Measurements from ENCODE around the gene KCNA2.

Gene KCNA2

DNA sequence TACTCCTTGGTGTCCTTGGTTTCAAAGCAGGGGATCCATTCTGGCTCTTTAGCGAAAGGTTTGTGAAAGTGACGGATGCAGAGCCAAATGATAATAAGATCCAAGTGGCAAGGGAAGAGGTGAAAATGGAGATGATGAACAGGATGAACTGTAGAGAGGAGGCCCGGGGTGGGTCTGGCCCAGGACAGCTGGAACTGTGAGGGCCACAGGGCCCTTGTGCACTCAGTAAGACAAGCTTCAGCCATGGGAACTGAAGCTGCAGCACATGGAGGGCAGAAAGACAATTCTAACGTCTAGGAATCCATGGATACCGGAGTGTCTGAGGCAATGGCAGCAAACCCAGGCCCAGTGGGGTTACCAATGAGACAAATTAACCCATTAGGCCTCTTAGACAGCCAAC, 4.8 kb downstream of the KCNA2 start:
- no peak for DNase-seq

DNA sequence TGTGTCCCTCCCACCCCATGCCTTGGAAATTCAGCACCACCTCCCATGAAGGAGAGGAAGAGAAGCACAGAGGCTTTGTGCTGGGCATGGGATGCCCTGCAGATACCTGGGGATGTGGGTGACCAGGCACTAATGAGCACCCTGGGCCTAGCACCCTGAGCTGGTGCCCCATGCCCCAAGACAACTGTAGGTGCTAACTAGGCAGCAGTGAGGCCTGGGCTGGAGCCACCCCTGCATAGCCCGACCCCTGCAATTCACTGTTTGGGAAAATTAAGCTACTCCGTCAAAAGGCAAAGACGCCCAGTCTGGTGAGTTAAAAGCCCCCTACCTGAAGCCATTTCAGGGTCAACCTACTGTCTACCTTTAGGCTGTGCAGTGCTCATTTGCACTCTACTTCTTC, 5.4 kb downstream of the KCNA2 start:
- DNase-seq = no peak

DNA sequence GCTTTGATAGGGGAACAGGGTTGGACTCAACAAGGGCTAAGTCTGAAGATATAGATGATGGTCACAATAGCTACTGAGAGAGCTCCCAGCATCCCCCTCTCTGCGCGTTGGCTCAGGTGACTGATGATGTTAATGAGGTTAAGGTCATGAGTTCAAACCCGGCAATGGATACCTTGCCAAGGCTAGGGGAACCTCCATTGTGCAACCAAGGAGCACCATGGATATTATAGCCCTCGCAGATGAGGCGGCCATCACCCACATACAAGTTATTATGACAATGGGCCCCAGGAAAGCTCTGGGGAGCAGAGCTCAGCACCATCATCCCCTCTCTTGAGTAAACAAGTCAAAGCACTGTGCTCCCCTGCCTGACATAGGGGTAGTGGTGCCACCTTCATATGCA, 8.2 kb downstream of the KCNA2 start:
- DNase-seq = no peak

DNA sequence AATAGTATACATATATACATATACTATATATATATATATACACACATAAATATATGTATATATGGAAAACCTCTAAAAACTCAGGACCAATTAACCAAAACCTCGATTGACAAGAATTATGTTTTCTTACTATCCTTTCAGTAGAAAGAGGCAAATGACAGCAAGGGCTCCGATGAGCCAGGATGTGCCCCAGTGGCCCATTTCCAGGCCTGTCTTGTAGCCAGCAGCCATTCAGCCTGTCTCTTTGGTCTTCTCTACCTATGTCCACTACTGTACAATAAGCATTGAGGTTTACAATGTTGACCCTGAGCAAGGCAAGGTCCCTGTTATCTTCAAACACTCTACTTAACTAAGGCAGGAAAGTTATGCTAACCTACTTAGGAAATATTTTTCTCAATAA, 9.8 kb downstream of the KCNA2 start:
- DNase-seq = no peak

DNA sequence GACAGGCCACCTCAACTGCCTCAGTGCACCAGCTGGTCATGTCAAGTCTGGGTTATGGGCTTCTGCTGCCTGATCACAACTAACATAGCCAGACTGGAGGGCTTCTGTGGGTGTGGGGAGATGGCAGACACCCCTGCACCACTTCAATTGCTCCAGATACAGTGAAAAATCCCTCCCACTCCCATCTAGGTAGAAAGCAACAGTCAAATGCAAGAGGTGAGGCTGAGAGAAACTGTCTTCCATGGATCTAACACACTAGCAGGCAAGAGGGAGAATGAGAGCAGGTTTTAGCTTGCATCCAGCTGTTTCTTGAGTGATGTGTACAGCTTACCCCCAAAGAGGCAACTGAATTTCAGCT, 10.8 kb downstream of the KCNA2 start:
- no peak for DNase-seq

DNA sequence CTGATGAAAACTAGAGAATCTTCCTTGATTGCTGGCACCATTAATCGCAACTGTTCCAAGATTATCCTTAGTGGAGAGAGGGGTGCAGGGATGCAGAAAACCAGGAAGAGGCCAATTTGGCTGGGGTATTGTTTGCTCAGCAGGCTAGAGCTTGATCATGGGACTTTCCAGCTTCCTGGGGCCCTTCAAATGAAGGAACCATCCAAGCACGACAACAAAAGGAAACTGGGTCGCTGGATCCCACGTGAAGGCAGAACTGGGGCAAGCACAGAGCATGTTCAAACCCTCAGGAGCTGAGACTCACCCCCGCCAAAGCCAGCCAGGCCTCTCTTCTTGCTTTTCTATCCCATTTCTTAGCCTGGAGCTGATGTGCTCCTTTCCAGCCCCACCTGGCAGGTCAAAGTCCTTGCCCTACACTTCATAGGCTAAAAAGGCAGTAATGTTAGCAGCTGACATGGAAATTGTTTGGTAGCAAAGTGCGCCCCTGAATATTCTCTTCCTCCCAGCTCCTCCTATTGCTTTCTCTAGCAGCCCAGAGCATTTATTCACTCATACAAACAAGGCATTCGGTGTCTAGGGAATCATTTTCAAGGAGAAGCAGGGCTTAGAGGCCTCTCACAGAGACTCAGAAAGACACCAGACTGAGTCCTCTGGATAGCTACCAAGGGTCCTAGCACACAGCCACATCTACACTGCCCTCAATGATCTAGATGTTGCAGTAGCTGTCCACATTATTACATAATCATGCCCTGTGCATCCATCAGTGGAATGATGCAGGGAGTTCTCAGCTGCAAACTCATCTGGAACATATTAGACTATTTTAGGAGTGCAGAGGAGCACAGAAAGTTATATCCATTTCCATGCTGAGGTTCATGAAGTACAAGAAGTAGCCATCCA, 11.5 kb downstream of the KCNA2 start:
- no peak for DNase-seq

DNA sequence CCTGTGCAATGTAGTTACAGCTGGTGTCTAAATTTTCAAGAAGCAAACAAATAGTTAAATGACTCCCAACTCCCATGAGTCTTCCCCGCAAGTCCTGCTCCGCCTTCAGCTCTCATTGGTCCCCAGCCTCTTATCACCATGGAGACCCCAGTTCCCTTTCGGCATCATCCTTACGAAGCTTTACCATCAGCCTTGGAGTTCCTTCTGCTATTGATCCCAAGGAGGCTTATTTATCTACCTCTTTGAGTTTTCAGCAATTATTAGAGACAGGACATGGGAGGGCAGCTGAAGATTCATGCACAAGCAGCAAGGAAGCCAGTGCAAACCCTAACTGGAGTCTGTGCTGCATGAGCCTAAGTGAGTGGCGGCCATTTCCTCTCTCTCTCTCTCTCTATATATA, 12.3 kb downstream of the KCNA2 start:
- no peak for DNase-seq

DNA sequence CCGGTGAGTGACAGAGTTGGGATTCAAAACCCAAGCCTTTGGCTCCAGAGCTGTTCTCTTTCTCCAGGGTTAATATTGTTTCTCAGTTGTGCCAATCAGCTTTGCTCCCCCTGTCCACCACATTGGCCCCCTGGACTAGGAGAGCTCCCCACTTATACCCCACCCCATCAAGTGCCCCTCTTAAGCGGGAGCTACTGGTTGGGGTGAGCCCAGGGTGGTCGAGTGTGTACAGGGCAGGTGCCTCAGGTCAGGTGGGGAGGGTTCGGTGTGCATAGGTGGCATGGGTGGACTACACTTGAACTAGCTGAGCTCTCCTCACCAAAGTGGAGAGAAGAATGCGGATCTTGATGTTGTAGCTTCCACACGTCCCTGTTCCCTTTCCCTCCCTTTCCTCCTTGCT, 14.2 kb downstream of the KCNA2 start:
- no peak for DNase-seq

DNA sequence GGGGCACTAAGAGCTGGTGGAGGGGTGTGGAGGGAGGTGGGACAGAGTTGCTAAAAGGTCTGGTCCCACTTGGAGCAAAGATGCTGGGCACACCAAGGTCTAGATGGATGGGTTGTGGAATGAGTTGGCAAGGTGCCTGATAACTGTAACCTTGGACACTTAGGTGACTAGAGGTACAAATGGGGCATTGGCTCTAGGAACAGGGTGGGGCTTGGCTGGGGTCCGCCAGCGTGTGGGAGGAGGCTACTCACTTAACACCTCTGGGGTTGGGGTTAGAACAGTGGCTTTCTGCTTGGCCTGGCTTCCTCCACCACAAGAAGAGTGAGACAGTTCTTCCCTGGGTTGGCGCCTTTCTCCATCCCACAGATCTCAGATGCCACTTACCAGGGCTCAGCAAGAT, 17.2 kb downstream of the KCNA2 start:
- DNase-seq = no peak

DNA sequence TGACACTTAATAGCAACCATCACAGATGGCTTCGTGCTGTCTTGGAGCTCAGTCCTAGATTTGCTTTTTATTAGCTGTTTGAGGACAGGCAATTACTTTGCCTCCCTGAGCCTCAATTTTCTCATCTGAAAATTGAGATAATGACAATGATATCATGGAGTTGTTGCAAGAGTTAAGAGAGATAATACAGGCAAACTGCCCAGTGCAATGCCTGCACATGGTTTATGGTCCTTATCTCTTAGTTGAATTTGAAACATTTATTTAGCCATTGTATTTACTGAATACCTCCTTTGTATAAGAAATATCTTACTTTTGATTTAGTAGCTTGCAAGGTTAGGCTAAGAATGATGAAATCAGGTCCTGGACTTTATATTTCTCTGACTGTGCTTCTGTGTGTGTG, 17.7 kb downstream of the KCNA2 start:
- no peak for DNase-seq

DNA sequence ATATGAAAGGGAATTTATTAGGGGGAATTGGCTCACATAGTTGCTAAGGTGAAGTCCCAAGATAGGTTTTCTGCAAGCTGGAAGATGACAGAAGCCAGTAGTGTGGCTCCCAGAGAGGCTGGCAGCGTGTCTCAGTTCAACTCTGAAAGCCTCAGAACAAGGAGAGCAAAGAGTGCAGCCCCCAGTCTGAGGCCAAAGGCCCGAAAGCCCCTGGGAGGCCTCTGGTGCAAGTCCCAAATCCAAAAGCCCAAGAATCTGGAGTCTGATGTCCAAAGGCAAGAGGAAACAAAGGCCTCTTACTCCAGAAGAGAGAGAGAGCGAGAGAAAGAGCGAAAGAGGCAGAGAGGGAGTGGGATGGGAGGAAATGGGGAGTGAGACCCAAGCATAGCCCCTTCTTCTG, 18.3 kb downstream of the KCNA2 start:
- DNase-seq = no peak

DNA sequence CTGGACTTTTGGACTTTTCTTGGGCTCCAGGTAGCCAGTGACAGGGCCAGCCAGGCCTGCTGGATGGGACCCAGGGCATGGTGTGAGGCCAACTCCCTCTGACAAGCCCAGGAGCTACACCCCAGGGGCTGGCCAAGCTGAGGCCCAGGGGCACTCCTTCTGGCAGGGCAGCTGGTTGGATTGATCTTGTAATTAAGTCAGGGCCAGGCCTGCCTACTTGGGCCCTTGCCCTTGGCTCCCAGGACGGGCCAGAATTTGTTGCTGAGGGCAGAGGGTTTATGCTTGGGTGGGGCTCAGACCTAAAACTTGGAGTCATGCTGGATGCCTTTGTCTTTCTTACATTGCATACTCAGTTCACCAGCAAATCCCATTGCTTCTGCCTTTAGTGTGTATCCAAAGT, 20.7 kb downstream of the KCNA2 start:
- no peak for DNase-seq

DNA sequence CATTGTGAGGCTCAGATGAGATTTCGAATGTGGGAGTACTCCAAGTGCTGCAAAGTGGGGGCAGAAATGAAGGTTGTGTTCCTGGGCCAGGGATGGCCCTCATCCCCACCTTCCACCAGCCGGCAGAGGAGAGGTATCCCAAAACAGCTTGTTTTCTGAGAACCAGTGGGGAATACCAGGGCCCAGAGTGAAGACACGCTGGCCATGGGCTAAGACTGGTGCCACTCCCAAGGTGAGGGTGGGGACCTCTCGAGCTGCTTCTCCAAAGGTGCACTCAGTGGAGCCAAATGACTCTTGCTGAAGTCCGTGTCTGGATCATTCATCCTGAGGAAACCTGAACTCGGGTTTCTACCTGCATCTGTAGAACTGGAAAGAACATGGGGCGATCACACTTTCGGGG, 22.1 kb downstream of the KCNA2 start:
- DNase-seq = no peak

DNA sequence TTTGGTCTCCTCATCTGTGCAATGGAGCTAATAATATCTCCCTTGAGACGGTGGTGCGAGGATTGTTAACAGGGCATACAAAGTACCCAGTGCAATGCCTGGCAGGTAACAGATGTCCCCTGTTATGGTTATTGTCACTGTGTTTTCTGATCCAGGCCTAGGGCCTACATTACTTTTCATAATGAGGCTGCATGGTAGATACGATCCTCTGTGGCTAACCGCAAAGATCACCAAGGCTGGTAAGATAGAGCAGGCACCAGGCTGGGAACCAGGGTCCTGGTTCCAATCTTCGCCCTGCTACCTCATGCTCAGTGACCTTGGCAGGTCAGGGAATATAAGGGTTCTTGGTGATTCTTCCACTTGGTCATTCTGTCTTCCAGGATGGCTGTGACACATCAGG, 22.7 kb downstream of the KCNA2 start:
- DNase-seq = no peak

DNA sequence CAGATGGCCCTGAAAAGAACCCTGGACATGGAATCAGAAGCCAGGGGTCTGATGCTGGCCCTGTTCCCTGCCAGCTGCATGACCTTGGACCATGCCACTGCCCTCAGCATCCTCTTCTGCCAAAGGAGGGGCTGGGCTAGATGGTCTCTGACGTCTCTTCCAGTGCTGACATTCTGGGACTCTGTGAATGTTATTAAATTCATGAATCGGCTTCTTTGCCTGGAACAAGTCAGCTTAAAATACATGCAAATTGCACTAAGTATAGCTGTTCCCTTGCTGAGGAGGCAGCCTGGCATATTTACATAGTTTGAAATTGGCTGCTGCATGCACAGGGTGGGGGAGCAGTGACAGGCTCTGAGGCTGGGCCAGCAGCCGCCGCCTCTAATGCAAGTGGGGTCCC, 23.8 kb downstream of the KCNA2 start:
- DNase-seq = no peak

DNA sequence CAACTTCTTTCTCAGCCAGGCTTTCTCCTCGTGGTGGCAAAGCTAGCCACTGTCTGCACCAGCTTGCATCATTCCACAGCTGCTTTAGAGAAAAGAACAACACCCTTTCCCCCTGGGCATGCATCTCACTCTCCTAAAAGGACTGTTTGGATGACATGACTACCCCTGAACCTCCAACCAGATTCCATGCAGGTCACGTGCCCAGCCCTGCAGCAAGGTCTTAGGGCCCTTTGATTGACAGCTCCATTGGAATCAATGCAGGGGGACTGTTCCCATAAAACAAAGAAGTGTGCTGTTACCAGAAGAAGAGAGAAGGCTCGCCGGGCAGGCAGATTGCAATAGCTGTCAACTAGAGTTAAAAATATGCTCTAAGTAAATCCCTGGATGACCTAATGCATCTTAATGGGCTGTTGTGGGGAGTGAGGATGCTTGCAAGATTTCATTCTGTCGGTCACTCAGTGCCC, 24.4 kb downstream of the KCNA2 start:
- no peak for DNase-seq

DNA sequence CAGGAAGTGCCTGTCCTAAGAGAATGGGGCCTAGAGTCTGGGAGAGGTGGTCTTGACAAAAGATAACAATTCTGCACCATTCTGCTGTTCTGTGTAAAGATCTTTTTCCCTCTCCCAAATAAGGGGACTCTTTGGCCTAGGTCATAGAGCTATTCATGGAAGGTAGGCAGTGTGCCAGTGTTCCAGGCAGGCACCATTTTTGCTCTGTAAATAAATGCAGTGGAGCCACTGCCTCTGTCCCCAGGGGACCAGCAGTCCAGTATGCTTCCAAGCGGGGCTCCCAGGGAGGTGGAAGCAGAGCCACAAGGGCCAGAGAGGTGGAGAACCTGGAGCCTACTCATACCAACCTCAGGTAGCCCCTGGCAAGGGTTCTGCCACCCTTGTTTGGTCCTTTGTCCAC, 25.9 kb downstream of the KCNA2 start:
- no peak for DNase-seq

DNA sequence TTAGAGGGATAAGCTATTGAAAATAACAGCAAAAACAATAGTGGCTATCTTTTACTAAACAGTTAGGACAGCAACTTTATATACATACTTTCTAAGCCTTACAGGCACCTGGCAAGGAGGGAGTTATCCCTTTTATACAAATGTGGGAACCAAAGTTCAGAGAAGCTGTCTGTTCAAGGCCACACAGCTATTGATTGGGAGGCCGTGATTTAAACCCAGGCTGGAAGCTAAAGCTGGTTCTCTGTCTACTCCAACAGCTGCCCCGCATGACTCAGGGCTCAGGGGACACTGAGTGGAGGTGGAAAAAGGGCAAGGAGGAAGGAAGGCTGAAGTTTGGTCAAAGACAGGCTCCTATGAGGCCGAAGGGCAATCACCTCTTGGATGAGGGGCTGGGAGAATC, 26.7 kb downstream of the KCNA2 start:
- no peak for DNase-seq

DNA sequence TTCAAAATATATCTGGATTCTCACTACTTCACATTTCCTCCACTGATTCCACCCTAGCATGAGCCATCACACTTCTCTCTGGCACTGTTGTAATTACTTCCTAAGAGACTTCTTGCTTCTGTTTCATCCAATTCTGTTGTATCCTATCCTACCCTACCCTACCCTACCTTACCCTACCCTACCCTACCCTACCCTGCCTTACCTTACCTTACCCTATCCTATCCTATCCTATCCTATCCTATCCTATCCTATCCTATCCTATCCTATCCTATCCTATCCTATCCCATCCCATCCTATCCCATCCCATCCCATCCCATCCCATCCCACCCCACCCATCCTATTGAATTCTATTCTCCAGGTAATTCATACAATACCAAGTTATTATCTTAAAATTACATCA, 29.7 kb downstream of the KCNA2 start:
- no peak for DNase-seq

DNA sequence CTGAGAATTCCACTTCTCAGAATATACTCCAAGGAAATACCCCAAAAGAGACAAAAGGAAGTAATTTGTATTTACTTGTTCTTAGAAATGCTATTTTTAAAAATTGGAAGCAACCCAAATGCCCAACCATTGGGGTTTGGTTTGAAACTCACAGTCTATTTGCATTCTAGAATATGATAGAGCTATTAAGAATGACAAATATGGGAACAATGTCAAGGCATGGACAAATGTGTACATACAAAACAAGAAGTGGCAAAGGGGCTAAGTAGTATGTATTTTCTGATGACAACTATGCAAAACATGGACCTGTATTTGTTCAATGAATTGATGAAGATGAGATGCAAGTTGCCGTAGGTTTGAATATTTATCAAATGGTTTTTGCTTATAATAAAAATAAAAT, 32.8 kb downstream of the KCNA2 start:
- DNase-seq = no peak

DNA sequence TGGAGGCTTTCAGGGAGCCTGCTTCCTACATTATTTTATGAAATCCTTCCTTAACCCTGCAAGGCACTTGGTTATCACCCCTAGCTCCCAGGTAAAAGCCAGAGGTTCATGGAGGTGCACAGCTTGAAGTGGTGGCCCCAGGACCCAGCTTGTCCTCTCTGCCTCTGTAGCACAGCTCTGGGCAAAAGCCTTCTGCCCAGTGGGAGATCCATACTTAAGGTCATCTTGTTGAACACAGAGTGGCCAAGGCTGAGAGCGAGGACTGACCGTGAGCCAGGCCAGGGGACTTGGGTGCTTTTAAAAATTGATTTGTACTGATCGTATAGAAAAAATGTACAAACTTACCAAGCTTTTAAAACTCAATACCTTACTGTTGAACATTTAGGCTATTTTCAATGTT, 33.4 kb downstream of the KCNA2 start:
- no peak for DNase-seq

DNA sequence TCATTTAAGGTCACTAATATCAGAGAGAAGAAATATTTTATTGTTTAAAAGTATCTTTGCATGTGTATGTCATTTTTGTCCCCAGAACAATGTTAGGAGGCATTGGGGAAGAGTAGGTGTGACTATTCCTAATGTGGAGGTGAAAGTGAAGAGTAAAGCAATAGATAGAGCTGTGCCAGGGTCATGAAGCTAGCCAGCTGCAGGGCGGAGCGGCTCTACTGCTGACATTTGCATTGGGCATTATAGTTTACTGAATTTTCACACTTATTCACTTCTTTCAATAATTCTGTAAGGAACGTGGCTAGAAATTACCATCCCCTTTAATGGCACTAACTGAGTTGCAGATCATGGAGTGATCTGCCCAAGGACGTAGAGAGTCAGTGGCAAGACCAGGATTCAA, 35.3 kb downstream of the KCNA2 start:
- DNase-seq = no peak

DNA sequence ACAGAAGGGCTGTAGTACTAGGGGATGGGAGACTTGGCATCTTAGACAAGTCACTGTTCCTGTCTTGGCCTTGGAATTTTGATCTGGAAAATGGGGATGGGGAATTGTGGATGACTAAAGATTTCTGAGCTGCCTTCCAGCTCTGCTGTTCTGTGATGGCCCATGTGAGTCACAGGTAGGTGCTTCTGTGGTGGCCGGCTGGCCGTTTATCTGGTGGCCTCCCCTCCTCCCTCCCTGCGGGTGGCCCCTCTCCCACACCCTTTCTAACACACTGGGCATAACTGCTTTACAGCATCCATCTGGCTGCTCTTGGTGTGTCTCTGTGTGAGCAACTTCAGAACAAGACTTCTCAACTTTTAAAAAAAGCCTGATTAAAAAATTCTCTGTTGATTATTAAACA, 35.9 kb downstream of the KCNA2 start:
- no peak for DNase-seq

DNA sequence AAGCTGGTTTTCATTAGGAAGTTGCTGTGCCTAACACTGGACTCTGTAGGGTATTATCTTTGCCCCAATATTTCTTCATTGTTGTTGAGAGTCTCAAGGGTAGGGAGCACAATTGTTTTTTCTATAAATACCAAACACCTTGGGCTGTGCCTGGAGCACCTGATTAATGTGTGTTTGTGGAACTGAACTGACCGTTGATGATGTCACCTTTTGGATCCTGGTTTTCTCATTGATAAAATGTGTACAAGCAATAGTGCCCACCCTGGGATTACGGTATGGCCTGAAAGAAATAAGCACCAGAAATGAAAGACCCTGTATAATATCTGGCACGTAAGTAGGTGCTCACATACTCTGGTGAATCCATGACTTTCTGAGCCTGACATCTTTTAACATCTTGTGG, 39.3 kb downstream of the KCNA2 start:
- no peak for DNase-seq

DNA sequence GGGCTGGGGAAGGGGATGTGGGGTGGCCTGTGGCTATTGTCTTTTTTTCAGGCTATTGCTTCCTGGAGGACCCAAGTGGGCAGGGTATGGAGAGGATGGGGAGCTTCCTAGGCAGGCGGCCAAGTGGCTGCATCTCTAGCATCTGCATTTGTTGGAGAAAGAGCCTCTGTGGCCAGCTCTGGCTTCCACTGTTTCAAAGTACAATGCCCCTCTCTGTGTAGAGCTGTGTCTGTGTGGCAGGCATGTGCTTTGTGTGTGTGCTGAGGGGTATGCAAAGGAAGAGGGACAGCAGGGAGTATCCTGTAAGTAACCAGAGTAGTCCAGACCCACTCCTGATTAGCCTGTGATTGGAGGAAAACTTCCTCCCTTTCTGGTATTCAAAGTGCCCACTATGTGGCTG, 40.6 kb downstream of the KCNA2 start:
- no peak for DNase-seq

Data from T-helper 2 cell (primary cell).